ENCODE data around the gene VPS16. TPM values are rescaled to one million over a fixed set of nuclear protein-coding genes. Genes with fewer than 3 reads are reported as not detected.

VPS16 gene
- total RNA-seq (10 to 100 TPM; 32.0 to 51.3 (median 41.4) TPM), polyA plus RNA-seq (100 to 1,000 TPM in 1 of 3 donors, 10 to 100 TPM in 2; 44.5 to 104 (median 66.4) TPM)
- long read RNA-seq, donor 1, partial matches to known transcripts: 5 of 8 reads
- long read RNA-seq, donor 1, other reads (novel, unspliced or antisense): 0 of 8 reads
- long read RNA-seq, donor 2, partial matches to known transcripts: 0 of 1 reads
- long read RNA-seq, donor 2, other reads (novel, unspliced or antisense): 0 of 1 reads

DNA sequence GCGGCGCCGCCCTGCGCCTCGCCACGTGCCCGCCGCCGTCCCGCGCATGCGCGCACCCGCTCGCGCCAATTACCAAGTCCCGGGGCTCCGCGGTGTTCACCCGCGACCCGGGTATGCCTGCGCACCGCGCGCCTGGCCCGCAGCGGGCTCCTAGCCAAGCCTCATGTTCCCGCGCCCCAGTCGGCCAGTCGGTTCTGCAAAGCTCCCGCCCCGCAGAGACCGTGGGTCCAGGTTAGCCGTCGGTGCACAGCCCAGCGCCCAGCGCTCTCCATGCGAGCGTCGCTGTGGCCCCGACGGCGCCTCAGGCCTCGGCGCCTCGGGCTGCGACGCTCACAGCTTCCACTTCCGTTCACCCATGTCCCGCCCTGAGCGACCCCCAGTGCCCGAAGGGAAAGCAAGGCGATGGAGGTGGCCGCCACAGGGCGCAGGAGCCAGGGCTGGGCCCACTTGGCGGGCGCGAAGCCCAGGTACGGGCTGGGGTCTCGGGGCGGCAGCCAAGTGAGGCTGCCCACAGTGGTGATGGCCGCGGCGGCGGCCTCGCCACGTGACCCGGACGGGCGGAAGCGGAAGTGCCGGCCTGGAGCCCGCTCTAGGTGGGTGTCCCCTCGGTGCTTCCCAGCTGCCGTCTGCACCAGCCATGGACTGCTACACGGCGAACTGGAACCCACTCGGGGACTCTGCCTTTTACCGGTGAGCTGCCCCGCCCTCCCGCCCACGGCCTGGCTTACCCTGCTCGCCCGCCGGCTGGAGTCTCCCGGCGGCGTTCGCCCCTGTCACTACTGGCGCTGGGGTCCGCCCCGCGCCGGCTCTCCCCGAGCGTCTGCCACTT lies at the start of gene VPS16, which contains the start of gene PCED1A:
Gene VPS16, plus strand, starts transcription at position 608 of the 829 bp plus-strand sequence. Its CDS starts 30 bp downstream, at position 638.
Gene PCED1A, minus strand, starts transcription at position 518 of the 829 bp plus-strand sequence. CDS start 743 bp downstream, outside the sequence.
- Histone ChIP-seq H3K9me3 (no peaks in the 10 kb centered on the region), H3K4me3 (peak within 1 kb of the TSS; percentile 73 to 98 (median 96)), H3K27ac (peak within 1 kb of the TSS; percentile 89 to 97 (median 96)), H3K36me3 (peaks cover 0 to 43% (median 3%) of the 10 kb centered on the region in 6 donors), H3K27me3 (replicated peaks in 1 of 7) (no peaks in the 10 kb centered on the region), H3K4me1 (peaks cover 8 to 45% (median 32%) of the 10 kb centered on the region in 6 donors)
- peak; percentile 97 for DNase-seq
- TF ChIP-seq POLR2AphosphoS5 (IDR thresholded peaks at IDR 0.05) (peak; percentile 91 to 95 (median 93)), POLR2A (IDR thresholded peaks at IDR 0.05) (peak in 1 of 3 donors; percentile 64)
- TF ChIP-seq, protein P1, sequence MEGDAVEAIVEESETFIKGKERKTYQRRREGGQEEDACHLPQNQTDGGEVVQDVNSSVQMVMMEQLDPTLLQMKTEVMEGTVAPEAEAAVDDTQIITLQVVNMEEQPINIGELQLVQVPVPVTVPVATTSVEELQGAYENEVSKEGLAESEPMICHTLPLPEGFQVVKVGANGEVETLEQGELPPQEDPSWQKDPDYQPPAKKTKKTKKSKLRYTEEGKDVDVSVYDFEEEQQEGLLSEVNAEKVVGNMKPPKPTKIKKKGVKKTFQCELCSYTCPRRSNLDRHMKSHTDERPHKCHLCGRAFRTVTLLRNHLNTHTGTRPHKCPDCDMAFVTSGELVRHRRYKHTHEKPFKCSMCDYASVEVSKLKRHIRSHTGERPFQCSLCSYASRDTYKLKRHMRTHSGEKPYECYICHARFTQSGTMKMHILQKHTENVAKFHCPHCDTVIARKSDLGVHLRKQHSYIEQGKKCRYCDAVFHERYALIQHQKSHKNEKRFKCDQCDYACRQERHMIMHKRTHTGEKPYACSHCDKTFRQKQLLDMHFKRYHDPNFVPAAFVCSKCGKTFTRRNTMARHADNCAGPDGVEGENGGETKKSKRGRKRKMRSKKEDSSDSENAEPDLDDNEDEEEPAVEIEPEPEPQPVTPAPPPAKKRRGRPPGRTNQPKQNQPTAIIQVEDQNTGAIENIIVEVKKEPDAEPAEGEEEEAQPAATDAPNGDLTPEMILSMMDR (IDR thresholded peaks at IDR 0.05 in 8 of 11, conservative IDR thresholded peaks at IDR 0.05 in 3 of 11): no peak
- WGBS, 5 donors: 0 to 10% (median 4%) methylated on average over 25 to 98 of the region's 98 CpGs
- intact Hi-C loops (cut with DNase I; ENCODE audit: low total_unique reads): no loop called here

DNA sequence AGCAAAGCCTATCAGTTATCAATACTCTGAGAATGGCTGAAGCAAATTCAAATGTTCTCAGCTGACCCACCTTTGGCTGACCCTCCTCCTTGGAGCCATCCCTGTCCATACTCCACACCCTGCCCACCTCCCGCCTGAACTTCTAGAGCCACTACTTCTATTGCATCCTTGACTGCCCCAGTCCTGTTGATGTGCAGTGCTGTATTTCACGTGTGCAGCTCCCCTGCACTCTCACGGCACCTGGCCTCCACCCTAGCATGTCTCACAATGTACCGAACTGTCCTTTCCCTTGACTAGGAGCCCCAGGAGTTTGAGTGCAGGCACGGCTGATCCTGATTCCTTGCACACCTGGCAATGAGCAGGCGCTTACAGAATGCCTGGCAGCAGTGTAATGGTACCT lies 47.1 kb upstream of the VPS16 start:
- intact Hi-C loops (cut with DNase I; ENCODE audit: low total_unique reads): no loop called here
- DNase-seq: no peak

DNA sequence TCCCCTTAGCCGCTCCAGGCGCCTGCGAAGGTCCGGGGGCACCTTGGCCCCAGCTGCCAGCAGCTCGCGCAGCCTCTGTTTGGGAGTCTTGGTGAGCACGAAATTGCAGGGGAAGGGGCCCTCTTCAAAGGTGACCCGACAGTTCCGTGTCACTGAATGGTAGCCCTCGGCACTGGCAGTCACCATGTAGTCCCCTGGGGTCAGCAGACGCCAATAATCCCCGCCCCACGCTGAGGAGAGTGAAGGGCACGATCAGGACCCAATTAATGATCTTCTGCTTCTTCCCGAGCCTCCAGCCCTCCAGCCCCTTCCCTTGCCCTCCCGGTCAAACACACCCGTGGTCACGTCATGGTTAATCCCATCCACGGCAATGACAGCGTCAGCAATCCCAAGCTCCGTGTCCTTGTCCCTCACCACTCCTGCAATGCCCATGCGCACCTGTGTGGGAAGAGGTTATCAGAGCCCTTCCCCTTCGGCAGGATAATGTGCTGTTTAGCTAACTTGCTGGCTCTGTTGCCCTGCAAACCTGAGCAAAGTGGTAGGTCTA lies 46.3 kb upstream of the VPS16 start:
- no peak for TF ChIP-seq POLR2A (IDR thresholded peaks at IDR 0.05)
- no peak for TF ChIP-seq POLR2AphosphoS5 (IDR thresholded peaks at IDR 0.05)
- TF ChIP-seq, protein P1 (IDR thresholded peaks at IDR 0.05 in 8 of 11, conservative IDR thresholded peaks at IDR 0.05 in 3 of 11): no peak
- Histone ChIP-seq H3K4me3 (no peak overlapping the region), H3K36me3 (no peaks in the 10 kb centered on the region), H3K9me3 (no peaks in the 10 kb centered on the region), H3K27me3 (replicated peaks in 1 of 7) (peaks cover 0 to 77% (median 10%) of the 10 kb centered on the region in 7 donors), H3K27ac (no peak overlapping the region), H3K4me1 (peaks cover 0 to 6% (median 2%) of the 10 kb centered on the region in 6 donors)
- DNase-seq: no peak
- intact Hi-C loops (cut with DNase I; ENCODE audit: low total_unique reads): no loop called here
- 91 to 93% (median 91%) methylated on average over 23 of the region's 23 CpGs for WGBS, 5 donors

More for the DNA sequence above, 47.1 kb upstream of the VPS16 start:
- Histone ChIP-seq H3K36me3 (no peaks in the 10 kb centered on the region), H3K9me3 (no peaks in the 10 kb centered on the region), H3K27me3 (replicated peaks in 1 of 7) (peaks cover 0 to 71% (median 2%) of the 10 kb centered on the region in 7 donors), H3K4me1 (no peaks in the 10 kb centered on the region), H3K27ac (no peak overlapping the region), H3K4me3 (no peak overlapping the region)
- WGBS, 5 donors: 87 to 95% (median 88%) methylated on average over 6 of the region's 6 CpGs
- TF ChIP-seq, protein P1 (IDR thresholded peaks at IDR 0.05 in 8 of 11, conservative IDR thresholded peaks at IDR 0.05 in 3 of 11): no peak
- TF ChIP-seq POLR2A (IDR thresholded peaks at IDR 0.05) (no peak), POLR2AphosphoS5 (IDR thresholded peaks at IDR 0.05) (no peak)

Measured in spleen (tissue), 13 donors.